Skeletal muscle cell (primary cell): Measurements from ENCODE around the gene AGBL4.

Experiments
- DNase-seq: peaks from one replicate; pipeline ENCODE4 v3.0.0-alpha.2; 2010; ENCODE audit warnings: low read depth
- H3K4me3 ChIP-seq: 2 replicates; pipeline ENCODE4 v1.5.1; 2011; ENCODE audit warnings: low read depth, mild to moderate bottlenecking, control low read depth, low read length, moderate library complexity

Gene AGBL4

GRCh38 chr1:48667782-48668181, 1356.0 kb downstream of the AGBL4 start:
- DNase-seq: no peak

DNA sequence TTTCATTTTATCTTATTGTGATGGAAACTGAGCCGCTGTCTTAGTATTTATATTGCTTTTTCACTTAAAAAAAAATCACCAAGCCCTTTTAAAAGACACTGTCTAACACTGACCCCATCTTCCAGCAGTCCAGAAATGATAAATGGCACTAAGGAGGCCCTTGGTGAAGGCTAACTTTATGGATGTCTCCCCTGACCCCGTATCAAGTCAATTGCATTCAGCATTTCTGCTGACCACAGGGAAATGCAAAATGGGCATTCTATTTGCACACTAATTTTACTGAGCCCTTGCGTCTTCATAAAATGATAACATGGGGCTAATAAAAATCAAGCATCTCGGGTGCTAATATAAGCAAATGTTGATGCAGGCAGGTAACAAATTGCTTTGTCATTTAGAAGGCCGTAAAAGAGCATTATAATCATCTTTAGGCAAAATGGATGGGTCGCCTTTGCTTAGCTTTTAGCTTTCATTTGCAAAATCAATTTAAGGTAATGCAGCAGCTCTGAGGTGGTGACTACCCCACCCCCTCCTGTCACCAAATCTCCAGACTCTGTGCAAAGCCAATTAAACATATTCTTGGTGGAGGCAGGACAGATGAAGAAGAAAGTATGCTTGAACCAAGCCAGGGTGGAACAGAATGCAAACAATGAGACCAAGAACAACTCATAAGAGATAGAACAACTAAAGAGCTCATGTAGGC, 1357.9 kb downstream of the AGBL4 start:
- DNase-seq: no peak
- H3K4me3 ChIP-seq: no peak overlapping the region

More at GRCh38 chr1:48667782-48668181, 1356.0 kb downstream of the AGBL4 start:
- H3K4me3 ChIP-seq: no peak overlapping the region

DNA sequence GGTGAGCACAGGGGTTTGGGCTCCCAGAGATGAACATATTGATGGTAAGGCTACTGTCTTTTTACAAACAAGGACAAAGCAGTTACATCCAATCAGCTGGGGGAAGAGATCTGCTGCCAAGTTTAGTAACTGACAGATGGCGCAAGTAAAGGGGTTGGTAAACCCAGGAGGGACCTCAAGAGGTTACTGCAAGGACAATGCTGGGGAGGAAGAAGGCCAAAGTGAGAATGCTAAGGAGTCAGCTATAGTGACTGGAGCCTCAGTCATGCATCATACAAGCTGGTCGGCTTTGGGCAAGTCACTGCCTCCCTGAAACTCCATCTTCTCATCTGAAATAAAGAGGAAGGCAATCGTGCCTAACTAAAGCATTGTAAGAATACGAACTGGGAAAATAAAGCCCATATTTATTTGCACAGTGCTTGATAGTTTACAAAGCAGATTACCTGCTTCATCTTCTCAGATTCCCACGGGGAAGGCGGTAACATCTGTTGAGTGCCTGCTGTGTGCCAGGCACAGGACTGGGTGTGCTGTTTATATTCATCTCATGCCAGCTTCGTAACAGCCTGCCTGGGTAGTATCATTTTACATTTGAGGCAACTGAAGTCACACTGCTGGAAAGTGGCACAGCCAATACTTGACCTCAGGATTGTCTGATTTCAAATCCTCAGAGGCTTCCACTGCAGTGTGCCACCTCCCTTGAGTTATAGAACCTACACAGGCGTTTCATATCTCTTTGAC, 1361.9 kb downstream of the AGBL4 start:
- DNase-seq: no peak
- no peak overlapping the region for H3K4me3 ChIP-seq

- DNase-seq: no peak
- no peak overlapping the region for H3K4me3 ChIP-seq
Observed at GRCh38 chr1:48659801-48660200, 1364.0 kb downstream of the AGBL4 start.

DNA sequence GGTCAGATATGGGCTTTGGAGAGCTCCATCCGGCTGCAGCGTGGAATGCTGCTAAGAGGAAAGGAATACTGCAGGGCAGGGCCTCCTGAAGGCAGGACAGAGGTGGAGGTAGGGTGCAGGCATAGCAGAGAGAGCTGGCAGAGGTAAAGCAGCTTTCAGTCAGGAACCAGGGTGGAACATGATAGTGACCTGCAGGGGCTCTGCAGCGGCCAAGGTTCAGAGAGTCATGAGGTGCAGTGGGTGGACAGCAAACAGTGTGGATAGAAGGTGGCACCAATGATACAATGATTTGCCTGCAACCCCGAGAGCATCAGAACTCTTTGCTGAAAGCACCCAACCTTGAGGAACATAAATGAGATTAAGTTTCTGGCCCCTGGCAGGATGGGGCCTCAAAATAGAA, 1366.3 kb downstream of the AGBL4 start:
- H3K4me3 ChIP-seq: no peak overlapping the region
- no peak for DNase-seq

GRCh38 chr1:48654606-48655210, 1369.0 kb downstream of the AGBL4 start:
- no peak overlapping the region for H3K4me3 ChIP-seq
- no peak for DNase-seq

DNA sequence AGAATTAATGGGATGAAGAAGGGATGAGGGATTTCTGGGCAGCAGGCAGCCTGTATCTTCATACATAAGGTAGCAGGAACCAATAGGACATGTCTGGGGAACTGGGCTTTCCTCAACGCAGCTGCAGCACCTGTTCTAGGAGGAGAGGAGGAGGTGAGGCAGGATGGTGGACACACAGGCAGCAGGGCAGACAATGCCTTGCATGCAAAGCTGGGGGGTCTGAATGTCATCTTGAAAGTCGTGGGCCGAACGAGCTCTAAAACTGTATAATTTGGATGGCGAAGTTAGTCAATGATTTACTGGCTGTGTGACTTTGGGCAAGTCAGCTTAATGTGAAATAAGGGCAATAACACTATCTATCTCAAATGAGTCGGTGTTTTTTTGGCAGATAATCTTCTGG, 1371.4 kb downstream of the AGBL4 start:
- no peak for DNase-seq
- no peak overlapping the region for H3K4me3 ChIP-seq

- H3K4me3 ChIP-seq: no peak overlapping the region
- DNase-seq: no peak
Observed at GRCh38 chr1:48649880-48650279, 1373.9 kb downstream of the AGBL4 start.

DNA sequence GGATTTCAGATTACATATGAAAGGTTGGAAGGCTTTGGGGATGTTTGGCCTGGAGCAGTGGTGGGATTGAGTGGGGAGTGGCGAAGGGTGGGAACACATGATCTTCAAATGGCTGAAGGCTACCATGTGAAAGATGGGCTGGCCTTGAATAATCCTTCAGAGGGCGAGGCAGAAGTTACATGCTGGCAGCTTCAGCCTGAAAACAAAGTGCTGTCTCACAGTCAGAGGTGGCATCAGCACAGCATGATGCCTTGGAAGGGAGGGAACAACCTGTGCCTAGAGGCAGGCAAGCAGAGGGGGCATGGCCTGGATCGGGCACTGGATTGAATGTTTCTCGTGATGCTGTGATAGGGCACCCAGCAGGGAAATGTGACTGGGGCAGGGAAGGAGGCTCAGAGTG, 1377.9 kb downstream of the AGBL4 start:
- DNase-seq: no peak
- no peak overlapping the region for H3K4me3 ChIP-seq

GRCh38 chr1:48644905-48645605, 1378.7 kb downstream of the AGBL4 start:
- no peak for DNase-seq
- no peak overlapping the region for H3K4me3 ChIP-seq

DNA sequence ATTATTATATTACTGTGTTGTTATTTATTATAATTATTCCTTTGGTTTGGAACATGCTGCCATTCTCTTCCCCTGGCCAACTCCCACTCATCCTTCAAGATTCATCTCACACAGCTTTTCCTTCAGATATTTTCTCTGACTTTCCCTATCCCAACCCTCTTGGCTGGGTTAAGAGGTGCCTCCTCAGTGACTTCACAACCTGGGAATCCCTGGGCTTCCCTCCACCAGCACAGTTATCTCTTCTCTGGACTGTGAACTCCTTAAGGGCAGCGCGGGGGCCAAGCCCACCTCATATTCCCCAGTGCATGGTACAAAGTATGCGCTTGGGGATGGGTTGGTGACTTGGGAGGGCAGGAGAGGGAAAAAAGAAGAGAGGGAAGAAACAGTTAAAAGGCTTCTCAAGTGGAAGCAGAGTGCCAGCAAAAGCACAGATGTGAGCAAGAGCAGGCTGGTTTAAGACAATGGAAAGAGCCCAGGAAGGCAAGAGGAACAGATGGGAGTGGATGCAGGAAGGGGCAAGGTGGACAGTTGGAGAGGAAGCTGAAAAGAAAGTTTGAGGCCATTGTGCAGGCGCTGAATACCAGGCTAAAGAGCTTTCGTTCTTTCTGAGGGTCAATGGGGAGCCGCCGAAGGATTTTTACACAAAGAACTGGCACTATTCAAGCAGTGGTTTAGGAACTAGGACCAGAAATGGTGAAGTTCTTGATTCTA, 1379.4 kb downstream of the AGBL4 start:
- no peak overlapping the region for H3K4me3 ChIP-seq
- DNase-seq: no peak

DNA sequence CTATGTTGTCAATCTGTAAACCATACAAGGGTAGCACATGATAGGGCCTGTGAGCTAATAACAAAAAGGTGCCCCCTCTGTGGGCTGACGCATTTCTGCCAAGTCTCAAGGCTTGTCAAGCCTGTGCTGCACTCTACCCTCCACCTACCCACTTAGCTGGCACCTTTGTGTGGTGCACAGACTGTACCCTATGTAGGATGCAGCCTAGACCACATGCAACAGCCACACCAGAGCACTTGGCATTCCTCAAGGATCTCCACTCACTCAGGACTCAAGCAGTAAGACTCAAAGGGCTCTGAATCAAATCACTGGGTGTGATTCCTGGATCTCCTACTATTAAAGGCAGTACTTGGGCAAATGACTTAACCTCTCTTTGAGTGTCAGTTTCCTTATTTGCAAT, 1380.6 kb downstream of the AGBL4 start:
- no peak overlapping the region for H3K4me3 ChIP-seq
- no peak for DNase-seq

DNA sequence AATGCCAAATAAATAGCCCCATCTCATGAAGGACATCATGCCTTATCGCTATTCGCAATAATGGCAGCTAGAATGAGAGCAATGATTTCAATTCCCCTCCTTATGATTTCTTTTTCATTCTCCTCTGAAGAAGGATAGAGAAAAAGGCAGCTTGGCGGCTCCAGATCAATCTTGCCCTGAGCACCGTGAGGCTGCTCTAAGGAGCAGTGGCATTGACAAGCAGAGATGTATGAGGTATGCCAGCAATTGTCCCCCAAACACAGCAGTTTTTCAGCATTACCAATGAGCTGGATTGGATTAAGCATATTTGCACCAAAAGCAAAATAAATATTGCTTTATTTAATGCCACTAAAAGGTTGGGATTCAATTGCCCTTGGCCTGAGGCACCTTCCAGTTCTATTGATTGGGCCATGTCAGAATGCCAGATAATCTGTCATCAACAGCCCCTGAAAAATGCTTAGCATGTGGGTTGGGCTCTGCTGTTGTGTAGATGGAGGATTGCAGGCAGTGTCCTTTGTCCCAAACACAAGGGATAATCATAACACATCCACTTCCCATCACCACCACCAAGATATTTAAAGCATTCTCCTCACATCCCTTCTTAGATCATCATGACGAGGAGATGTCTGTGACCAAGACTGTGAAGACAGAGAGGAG, 1382.8 kb downstream of the AGBL4 start:
- no peak for DNase-seq
- no peak overlapping the region for H3K4me3 ChIP-seq

DNA sequence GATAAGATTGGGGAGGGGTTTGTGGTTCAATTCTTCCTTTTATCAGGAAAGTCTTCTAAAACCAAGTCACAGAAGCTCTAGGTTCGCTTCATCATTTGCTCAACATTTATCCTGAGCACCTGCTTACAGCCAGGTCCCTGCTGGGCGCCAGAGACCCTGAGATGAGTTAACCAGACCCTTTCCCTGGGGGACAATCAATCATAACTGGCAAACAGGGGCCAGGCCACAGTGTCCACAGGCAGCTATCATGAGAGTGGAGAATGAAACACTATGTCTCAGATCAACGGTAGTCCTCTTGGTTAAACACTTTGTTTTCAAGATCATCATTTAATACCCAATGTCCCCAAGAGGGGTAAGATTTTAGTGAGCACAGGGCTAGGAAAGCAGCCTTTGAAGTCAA, 1393.9 kb downstream of the AGBL4 start:
- no peak for DNase-seq
- no peak overlapping the region for H3K4me3 ChIP-seq

- no peak for DNase-seq
- no peak overlapping the region for H3K4me3 ChIP-seq
Observed at GRCh38 chr1:48627486-48627885, 1396.3 kb downstream of the AGBL4 start.

DNA sequence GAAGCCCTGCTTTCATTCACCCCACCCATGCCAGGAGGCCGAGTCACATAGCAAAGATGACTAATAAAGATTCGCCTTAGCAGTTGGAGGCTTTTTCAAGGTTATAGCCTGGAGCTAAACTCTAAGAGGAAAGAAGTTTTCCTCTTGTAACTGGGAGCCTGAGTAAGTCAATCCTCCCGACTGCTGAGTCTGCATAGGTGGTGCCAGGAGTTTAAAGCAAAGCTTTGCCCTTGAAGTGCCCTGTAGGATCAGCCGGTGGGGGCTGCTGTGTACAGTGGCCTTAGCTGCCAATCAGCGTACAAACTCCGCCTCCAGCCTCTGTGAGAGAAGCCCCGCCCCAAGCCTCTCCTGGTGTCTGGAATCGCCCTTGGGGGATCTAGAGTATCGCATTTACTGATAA, 1404.2 kb downstream of the AGBL4 start:
- H3K4me3 ChIP-seq: peak overlapping the region; percentile 24
- no peak for DNase-seq

DNA sequence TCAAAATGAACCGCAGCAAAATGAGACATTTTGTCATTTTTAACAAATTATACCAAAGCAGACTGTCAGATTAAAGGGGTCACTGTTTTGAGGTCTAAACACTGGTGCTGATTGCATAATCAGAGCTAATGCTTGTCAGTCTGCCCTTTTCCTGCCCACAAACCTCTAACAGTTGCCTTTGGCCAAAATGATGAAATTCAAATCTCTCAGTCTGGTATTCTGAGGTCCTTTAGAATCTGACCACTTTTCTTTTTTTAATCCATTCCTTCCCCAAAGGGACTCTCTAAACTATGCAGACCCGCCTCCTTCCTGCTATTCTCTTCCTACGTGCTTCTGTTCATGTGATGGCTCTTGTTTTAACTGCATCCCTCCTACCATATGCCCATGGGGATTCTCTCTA, 1406.5 kb downstream of the AGBL4 start:
- no peak overlapping the region for H3K4me3 ChIP-seq
- peak; percentile 36 for DNase-seq

DNA sequence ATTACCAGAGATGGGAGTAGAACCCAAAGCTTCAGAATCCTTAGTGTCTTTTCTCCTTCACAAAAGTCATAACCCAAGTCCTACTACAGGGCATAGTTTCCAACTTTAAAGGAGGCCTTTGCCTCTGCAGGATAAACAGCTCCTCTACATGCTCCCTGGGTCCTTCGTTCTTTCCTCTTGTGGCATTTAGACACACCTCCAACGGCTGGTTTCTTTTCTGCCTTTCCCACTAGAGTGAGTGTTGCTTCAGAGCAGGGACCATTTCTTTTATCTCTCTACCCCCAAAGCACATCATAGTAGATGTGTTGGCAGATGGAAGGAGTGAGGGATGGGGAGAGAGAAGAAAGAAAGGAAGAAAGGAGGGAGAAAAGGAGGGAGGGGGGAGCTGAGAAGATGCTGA, 1407.0 kb downstream of the AGBL4 start:
- no peak overlapping the region for H3K4me3 ChIP-seq
- DNase-seq: no peak

- no peak for DNase-seq
Observed at GRCh38 chr1:48611841-48612240, 1411.9 kb downstream of the AGBL4 start.

More at GRCh38 chr1:48611841-48612240, 1411.9 kb downstream of the AGBL4 start:
- H3K4me3 ChIP-seq: no peak overlapping the region
